HG03439 (cell line): ENCODE measurements around the gene REPIN1.

Source experiments
- ATAC-seq: cut with Tn5 transposase; IDR thresholded peaks from one replicate; pipeline ENCODE4 v1.9.1; 2021; ENCODE audit warnings: mild to moderate bottlenecking, moderate library complexity; ENCODE audit not compliant: unreplicated experiment

REPIN1 gene

GRCh38 chr7:150420242-150420641, 51.6 kb downstream of the REPIN1 start:
- ATAC-seq, result no peak

DNA sequence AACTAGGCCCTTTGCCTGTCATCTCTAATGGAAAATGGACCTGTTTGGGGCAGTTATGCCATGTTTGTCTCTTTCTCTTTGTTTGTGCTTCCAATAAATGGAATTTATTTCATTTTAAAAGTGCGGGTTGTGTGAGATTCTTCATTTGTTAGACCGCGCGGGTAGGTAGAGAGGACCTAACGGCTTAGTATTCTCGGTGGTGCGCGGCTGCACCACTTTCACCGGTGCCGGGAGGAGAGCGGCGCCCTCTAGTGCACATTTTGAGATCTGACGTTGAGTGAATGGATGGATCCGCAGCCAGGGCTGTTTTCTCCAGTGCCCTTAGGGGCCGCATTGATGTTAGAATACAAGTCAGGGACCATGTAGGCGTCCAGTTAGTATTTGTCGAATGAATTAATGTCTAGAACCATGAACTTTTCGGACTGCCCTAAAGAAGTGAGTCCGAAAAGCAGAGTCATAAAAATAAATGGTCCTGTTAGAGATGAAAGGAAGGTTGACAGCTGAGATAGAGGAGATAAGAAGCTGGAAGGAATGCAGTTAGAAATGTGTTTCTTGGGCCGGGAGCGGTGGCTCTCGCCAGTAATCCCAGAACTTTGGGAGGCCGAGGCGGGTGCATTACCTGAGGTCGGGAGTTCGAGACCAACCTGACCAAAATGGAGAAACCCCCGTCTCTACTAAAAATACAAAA, 52.5 kb downstream of the REPIN1 start:
- ATAC-seq, result peak; percentile 94

GRCh38 chr7:150421831-150422230, 53.2 kb downstream of the REPIN1 start:
- no peak for ATAC-seq
